Embryonic facial prominence (tissue), 1 donor: ENCODE measurements around the gene UIMC1.

Experiments
- DNase-seq: peaks from one replicate; pipeline ENCODE4 v3.0.0-alpha.2; 2016; ENCODE audit errors: extremely low spot score

UIMC1 gene

GRCh38 chr5:176954050-176954449 lies 52.5 kb downstream of the UIMC1 start:
- DNase-seq: no peak

- DNase-seq: no peak
Observed at GRCh38 chr5:176952531-176953193, 53.9 kb downstream of the UIMC1 start.

DNA sequence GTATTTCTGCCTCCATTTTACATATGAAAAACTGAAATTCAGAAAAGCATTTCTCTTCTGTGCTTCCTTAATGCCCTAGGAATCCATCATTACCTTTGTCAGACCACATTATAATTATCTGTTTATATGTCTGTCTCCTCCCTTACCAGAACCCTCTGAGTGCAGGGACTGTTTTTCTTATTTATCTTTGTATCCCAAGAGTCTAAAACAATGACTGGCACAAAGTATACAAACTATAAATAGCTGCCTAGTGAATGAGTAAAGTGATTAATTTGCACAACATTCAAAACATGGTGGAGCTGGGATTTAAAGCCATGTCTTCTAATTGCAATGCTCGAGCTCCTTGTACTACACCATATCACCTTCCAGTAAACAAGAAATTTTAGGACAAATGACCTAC lies 58.1 kb downstream of the UIMC1 start:
- DNase-seq: no peak

DNA sequence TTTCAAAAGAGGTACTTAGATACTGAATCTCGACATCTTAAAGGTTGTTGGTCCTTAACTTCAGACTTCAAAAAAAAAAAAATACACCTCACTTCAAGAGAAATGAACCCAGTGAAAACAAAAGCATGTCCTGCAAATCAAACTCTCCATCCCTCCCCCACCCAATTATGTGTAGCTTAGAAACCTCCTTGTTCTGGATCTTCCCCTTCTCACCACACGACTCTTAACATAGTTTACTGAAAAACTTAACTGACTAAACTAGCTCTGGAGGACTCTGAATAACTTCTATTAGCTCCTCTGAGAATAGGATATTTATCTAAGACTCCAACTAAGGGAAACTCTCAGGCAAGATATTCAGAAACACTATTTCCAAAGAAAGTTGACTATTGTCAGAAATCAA lies 58.7 kb downstream of the UIMC1 start:
- DNase-seq: no peak

DNA sequence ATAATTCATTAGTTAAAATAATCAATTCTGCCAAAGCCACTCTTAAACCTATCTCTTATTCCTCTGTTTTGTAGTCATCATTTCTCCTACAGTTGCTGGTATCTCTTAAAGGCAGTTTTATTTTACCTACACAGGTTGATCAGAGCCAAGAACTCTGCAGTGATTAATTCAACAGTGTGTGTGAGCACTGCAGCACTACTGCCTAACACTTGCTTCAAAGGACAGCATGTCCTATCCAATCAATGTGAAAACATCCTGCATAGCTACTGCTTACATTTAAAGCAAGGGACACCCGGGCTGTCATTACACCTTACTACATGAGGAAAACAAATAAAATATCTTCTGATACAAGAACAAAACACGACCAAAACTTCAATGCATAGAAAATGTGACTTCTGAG lies 62.3 kb downstream of the UIMC1 start:
- no peak for DNase-seq

DNA sequence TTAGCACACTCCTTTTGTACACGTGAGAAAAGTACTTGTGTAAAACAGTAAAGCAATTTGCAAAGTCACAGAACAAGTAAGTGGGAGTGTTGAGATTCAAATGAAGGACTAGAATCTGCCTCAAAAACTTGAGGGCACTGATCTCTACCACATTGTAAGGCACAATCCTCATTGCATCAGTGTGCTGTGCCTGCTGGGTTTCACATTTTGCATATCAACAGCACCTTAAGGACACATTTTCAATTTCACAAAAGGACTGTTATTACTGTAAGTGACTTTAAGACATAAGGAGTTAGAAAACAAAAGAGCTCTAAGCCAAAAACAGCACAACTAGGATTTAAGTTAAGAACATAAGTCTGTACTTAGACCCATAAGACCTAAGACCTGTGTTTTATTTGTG lies 62.8 kb downstream of the UIMC1 start:
- DNase-seq: no peak

- DNase-seq: no peak
Observed at GRCh38 chr5:176941951-176942350, 64.6 kb downstream of the UIMC1 start.

GRCh38 chr5:176938472-176938871 lies 68.1 kb downstream of the UIMC1 start:
- no peak for DNase-seq

DNA sequence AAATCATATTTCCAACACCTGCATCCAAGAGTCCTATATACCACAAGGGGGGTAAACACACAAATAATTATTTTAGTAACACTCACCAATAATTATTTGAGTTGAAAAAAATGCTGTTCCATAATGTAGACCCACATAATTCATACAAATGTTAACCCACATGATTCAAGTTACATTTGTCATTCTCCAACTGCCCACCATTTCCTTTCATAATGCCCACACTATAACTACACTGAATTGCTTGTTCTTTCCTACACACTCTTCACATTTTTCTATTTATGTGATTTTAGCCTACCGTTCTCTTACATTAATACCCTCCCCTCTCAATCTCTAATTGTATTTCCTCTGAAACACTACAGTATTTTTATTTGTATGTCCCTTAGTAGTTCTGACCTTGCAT lies 71.6 kb downstream of the UIMC1 start:
- DNase-seq: no peak

DNA sequence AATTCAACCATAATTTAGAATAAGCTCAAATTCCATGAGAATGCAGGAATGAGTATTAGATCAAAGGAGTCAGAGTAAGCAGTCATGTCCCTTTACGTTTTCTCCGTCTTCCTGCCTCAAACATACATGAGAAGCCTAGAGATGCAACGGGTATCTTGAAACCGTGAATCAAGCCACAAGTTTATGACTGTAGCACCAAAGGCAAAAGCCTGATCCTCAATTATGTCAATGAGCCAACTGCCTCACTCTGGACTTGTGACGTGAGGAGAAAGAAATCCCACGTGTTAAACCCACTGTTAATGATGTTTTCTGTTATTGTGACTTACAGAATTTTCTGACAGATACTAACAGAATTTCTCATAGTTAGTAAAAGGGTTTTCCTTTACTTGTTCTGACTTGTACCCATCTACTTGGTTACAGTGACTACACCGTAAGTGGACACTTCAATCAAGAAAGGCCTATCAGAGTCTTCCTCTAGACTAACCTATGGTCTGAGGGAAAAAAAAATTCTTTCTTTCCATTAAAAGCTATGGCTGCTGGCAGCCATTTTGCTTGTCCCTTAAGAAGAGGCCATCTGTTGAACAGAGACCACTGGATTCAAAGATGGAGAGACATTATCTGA lies 72.2 kb downstream of the UIMC1 start:
- DNase-seq: no peak

- no peak for DNase-seq
Observed at GRCh38 chr5:176929654-176930053, 76.9 kb downstream of the UIMC1 start.

DNA sequence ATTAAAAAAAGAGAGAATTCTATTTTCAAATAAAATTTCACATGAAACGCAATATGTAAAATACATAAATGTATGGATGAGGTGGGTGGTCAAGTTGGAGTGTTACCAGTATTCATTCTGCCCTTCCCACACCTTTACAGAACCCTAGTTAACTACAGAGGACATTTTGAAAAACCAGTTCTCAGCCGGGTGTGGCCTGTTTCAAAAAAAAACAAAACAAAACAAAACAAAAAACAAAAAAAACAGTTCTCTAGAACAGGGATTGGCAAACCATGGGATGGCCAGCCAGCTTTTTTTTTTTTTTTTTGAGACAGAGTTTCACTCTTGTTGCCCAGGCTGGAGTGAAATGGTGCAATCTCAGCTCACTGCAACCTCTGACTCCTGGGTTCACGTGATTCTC lies 79.0 kb downstream of the UIMC1 start:
- DNase-seq: no peak

DNA sequence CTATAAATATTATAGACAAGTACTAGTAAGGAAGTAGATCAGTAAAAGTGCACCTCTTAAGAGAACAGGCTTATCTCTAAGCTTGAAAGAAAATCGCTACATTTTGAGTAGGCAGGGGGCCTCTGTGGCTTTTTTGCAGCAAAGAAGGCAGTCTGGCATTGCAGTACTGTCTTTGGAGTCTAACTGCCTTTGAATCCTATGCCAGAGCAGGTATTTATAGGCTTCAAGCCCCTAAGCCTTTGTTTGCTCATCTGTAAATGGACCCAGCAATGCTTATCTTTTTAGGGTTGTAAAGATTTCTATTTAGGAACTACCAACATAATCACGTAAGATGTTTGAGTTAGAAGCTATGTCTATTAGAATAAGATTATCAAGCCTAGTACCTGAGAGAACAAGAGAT lies 83.8 kb downstream of the UIMC1 start:
- no peak for DNase-seq

- DNase-seq: no peak
Observed at GRCh38 chr5:176921714-176922113, 84.9 kb downstream of the UIMC1 start.

GRCh38 chr5:176918613-176919012 lies 88.0 kb downstream of the UIMC1 start:
- DNase-seq: no peak

DNA sequence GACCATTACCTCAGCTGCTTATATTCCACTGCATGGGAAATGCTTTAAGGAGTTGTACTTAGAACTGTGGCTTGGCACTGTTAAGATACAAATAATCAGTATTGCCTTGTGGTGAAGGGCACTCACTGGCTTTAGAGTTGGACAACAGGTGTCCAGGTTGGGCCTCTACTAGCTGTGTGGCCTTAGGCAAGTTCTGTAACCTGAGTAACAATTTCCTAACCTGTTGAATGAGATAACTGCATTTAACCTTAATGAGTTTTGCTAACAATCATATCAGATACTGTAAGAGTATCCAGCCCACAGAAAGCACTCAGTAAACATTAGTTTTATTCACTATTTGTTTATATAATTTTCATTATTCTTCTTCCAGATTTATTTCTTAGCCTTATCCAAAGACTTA lies 90.2 kb downstream of the UIMC1 start:
- DNase-seq: no peak

- DNase-seq: no peak
Observed at GRCh38 chr5:176915906-176916305, 90.7 kb downstream of the UIMC1 start.

- DNase-seq: no peak
Observed at GRCh38 chr5:176912115-176912514, 94.5 kb downstream of the UIMC1 start.

GRCh38 chr5:176908675-176909368 lies 97.8 kb downstream of the UIMC1 start:
- DNase-seq: no peak

DNA sequence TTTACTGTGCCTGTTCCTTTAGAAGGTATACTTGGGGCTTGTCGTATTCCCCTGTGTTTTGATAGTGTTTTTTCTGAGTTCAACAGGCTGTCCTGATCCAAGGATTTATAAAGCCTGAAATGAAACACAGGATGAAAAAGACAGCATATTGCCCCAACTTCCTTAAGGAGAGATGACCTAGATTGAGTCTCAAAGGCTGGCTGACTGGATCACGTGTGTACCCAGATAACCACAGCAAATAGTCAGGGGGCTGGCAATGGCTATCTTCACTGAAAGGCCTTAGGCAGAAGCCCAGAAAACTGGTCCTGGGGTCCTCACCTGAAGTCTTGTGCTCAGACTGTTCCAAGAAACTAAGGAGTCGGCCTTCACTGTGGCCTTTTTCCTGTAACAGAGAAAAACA lies 99.8 kb downstream of the UIMC1 start:
- DNase-seq: no peak

GRCh38 chr5:176906126-176906525 lies 100.5 kb downstream of the UIMC1 start:
- no peak for DNase-seq

- no peak for DNase-seq
Observed at GRCh38 chr5:176904276-176904675, 102.3 kb downstream of the UIMC1 start.

DNA sequence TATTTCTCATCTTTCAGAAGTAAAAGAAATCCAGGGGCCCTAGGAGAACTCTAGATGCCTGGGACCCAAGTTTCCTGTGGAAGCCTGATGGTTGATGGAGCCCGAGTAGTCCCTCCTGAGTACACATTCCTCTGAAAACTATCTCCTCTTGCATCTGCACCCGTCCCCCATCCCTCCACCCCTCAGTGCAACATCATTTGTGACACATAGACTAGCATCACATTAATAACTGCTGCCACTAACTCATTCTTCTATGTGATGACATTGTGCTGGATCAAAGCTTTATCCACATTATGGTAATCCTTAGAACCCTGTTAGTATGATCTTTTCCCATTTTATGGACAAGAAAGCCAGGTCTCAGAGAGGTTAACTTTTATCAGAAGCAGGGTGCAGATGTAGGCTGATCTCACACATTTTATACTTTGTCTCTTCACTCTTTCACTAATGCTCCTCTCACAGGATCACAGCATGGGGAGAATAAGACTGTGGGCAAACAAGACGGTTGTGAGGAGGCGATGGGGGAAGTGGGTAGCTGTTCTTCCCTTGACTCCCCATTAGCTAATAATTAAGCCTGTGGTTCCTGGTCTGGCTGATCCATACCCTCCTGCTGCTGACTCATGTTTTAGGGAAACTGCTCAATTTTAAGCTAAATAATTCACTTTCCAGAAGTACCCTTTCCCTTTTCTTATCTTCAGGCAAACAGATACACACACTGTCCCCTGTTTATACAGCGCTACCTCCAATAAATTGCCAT lies 103.5 kb downstream of the UIMC1 start:
- no peak for DNase-seq
